Kidney glomerular epithelial cell (primary cell): ENCODE data around the gene DLST.

Experiments
- DNase-seq: peaks from one replicate; lab custom pipeline; 2025; lab: John Stamatoyannopoulos, UW

The DLST gene

GRCh38 chr14:74897642-74898041 is 15.9 kb downstream of the DLST start:
- DNase-seq = no peak

GRCh38 chr14:74898083-74898482 is 16.4 kb downstream of the DLST start:
- no peak for DNase-seq

GRCh38 chr14:74898694-74899093 is 17.0 kb downstream of the DLST start:
- DNase-seq = no peak

- DNase-seq = no peak
Observed at GRCh38 chr14:74902941-74903705, 21.4 kb downstream of the DLST start.

GRCh38 chr14:74904635-74905503 is 23.2 kb downstream of the DLST start:
- no peak for DNase-seq

GRCh38 chr14:74905595-74906142 is 24.0 kb downstream of the DLST start:
- DNase-seq = peak; percentile 15

- no peak for DNase-seq
Observed at GRCh38 chr14:74906925-74907521, 25.3 kb downstream of the DLST start.

- no peak for DNase-seq
Observed at GRCh38 chr14:74907744-74908143, 26.0 kb downstream of the DLST start.

GRCh38 chr14:74908861-74909341 is 27.2 kb downstream of the DLST start:
- no peak for DNase-seq

GRCh38 chr14:74909501-74909900 is 27.8 kb downstream of the DLST start:
- no peak for DNase-seq

- DNase-seq = no peak
Observed at GRCh38 chr14:74909911-74910310, 28.2 kb downstream of the DLST start.

GRCh38 chr14:74910556-74910955 is 28.8 kb downstream of the DLST start:
- DNase-seq = no peak

GRCh38 chr14:74911221-74911620 is 29.5 kb downstream of the DLST start:
- DNase-seq = no peak

- DNase-seq = no peak
Observed at GRCh38 chr14:74911704-74912103, 30.0 kb downstream of the DLST start.

- DNase-seq = no peak
Observed at GRCh38 chr14:74912111-74912510, 30.4 kb downstream of the DLST start.

GRCh38 chr14:74912801-74913200 is 31.1 kb downstream of the DLST start:
- no peak for DNase-seq

GRCh38 chr14:74913393-74913910 is 31.7 kb downstream of the DLST start:
- DNase-seq = no peak

GRCh38 chr14:74913986-74914573 is 32.4 kb downstream of the DLST start:
- DNase-seq = peak; percentile 38

GRCh38 chr14:74915426-74915825 is 33.7 kb downstream of the DLST start:
- DNase-seq = no peak

- no peak for DNase-seq
Observed at GRCh38 chr14:74915826-74916225, 34.1 kb downstream of the DLST start.

- DNase-seq = no peak
Observed at GRCh38 chr14:74917178-74917543, 35.4 kb downstream of the DLST start.

GRCh38 chr14:74917646-74918081 is 35.9 kb downstream of the DLST start:
- DNase-seq = no peak
